Activated gamma-delta T cell (primary cell): ENCODE data around the gene HSPA14.
A peak's percentile ranks its signal among the peaks of the same experiment; 100 is the strongest.
"Not testable (repeated sequence)": the region's sequence is repeated elsewhere in the genome, so short reads cannot be mapped to it uniquely, and the experiment has no call there.

Experiments
- DNase-seq: peaks from one replicate; lab custom pipeline; 2025; lab: John Stamatoyannopoulos, UW
- total RNA-seq, 2 donors: gene quantifications; one replicate each; lab custom pipeline; 2026; lab: John Stamatoyannopoulos, UW

Gene HSPA14, protein sequence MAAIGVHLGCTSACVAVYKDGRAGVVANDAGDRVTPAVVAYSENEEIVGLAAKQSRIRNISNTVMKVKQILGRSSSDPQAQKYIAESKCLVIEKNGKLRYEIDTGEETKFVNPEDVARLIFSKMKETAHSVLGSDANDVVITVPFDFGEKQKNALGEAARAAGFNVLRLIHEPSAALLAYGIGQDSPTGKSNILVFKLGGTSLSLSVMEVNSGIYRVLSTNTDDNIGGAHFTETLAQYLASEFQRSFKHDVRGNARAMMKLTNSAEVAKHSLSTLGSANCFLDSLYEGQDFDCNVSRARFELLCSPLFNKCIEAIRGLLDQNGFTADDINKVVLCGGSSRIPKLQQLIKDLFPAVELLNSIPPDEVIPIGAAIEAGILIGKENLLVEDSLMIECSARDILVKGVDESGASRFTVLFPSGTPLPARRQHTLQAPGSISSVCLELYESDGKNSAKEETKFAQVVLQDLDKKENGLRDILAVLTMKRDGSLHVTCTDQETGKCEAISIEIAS
- total RNA-seq = 25.8 to 29.9 reads per million in 2 donors

DNA sequence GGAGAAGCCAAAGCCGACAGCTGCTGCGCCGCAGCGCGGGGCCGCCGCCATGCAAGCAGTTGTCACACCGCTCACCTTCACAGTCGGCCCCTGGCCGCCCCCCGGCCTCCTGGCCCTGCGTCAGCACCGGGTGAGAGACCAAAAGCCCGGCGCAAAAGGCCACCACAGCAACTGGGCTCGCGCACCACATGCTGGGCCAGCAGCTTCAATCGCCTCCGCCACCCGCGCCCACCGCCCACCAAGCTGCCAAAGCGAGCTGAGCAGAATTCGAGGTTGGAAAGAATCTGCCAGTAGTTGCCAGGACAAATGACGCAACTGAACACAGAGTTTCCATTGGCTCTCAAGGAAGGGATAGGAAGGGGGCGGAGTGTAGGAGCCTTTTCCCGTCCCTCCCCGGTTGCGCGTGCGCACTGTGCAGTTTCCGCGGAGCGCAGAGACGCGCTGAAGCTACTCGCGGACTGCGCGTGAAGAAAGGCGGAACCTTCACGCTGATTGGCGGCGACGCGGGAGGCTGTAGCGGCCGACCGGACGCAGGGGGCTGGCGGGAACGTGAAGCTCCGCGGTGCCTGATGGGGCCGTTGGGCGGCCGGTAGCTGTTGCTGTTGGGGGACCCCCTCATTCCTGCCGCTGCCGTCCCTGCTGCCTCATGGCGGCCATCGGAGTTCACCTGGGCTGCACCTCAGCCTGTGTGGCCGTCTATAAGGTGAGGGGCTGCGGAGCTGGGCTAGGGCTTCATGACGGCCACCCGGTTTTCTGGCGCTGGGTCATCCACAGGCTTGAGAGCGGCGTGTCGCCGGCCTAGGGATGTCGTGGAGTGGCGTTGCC lies at the start of gene HSPA14, which contains the start of the genes CDNF and MSANTD7:
Gene HSPA14, plus strand, starts transcription at position 550 of the 825 bp plus-strand sequence. Its CDS starts 97 bp downstream, at position 647.
Gene CDNF, minus strand, starts transcription at position 281 of the 825 bp plus-strand sequence. Its CDS starts 91 bp downstream, at position 190.
Gene MSANTD7, plus strand, starts transcription at position 550 of the 825 bp plus-strand sequence. CDS start 3,979 bp downstream, outside the sequence.
- DNase-seq = peak; percentile 99

GRCh38 chr10:14798636-14799035 lies 39.5 kb upstream of the HSPA14 start:
- DNase-seq = no peak

DNA sequence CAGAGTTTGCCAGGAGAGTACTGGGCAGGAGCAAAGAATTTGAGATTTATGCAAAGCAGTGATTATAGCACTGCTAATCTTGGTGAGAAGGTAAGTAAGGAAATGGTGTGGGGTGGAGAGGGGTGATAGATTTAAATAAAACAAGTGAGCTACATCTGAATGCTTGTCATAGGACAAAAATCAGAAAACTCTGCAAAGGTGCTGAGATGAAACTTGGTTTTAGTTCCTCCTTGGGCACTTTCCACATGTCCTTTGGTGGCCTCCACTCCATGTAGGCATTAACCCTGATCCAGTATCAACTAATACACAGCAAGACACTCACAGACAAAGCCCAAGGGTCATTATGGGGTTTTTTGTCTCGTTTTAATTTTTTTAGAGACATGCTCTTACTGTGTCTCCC lies 37.7 kb upstream of the HSPA14 start:
- DNase-seq = no peak

DNA sequence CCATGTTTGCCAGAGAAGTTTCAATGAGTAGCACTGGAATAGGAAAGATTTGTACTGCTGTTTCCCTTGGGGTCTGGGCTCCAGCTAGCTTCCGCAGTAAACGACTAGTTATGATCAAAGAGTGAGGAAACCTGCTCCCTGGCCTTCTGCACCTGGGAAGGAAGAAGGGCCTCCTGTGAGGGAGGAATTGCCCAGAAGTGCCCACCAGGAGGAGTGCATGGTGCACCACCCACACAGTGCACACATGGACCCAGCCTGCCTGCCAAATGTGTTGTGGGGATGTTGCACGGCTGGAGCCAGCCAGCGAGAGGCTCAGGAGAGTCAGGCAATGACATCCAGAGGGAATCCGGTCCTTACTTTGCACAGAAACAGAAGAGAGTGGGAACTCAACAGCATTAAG lies 36.4 kb upstream of the HSPA14 start:
- no peak for DNase-seq

GRCh38 chr10:14803827-14804226 lies 34.3 kb upstream of the HSPA14 start:
- DNase-seq = no peak

GRCh38 chr10:14806318-14806717 lies 31.8 kb upstream of the HSPA14 start:
- DNase-seq = no peak

- no peak for DNase-seq
Observed at GRCh38 chr10:14810969-14811953, 26.8 kb upstream of the HSPA14 start.

DNA sequence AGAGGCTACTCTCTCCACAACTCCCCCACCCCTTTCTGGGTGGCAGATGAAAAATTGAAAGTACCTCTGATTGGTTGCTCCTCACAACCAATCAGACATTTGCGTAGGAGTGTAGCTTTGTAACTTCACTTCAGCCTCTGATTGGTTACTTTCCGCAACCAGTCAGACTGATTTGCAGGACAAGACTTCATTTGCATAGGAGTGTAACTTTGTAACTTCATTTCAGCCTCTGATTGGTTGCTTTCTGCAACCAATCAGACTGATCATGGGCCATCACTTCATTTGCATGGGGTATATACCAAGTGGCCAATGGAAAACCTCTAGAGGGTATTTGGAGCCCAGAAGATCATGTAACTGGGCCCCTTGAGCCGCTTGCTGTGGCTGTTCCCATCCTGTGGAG lies 25.8 kb upstream of the HSPA14 start:
- no peak for DNase-seq

- DNase-seq = no peak
Observed at GRCh38 chr10:14815681-14816080, 22.4 kb upstream of the HSPA14 start.

GRCh38 chr10:14816717-14817116 lies 21.4 kb upstream of the HSPA14 start:
- DNase-seq = not testable (repeated sequence)

- DNase-seq = no peak
Observed at GRCh38 chr10:14820010-14820774, 17.9 kb upstream of the HSPA14 start.

DNA sequence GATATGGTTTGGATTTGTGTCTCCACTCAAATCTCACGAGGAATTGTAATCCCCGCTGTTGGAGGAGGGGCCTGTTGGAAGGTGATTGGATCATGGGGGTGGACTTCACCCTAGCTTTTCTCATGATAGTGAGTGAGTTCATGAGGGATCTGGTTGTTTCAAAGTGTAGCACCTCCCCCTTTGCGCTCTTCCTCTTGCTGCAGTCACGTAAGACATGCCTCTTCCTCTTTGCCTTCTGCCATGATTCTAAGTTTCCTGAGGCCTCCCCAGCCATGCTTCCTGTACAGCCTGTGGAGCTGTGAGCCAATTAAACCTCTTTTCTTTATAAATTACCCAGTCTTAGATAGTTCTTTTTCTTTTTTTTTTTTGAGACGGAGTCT lies 17.3 kb upstream of the HSPA14 start:
- no peak for DNase-seq

DNA sequence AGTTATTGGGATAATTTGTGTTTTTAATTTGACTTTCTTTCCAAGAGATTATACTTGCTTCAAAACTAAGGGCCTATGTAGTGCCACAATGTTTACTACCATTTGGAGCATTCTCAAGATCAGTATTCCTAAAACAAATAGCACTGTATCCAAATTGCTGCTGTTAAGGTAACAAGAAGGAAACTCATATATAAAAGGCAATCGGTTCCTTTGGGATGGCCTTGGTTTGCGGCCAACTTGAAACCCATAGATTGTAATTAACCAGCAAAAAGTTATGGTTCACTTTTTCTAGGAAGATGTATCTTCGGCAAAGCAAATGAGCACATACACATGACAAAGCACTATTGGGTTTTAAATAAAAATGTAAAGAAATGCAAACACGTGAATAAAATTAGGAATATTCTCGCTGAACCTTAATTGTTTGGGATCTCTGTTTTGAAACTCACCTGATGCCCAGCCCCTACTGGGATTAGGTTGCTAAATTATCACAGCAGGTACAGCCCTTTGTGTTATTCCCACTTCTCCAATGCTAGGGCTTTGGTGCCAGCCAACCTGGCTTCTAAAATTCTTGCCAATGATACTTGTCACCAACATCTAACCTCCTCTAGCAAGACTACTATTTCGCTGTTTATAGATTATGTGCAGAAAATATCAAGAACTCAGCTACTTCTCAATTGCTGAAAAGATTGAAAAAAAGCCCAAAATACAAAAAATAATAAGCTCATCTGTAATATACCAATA lies 16.3 kb upstream of the HSPA14 start:
- no peak for DNase-seq

DNA sequence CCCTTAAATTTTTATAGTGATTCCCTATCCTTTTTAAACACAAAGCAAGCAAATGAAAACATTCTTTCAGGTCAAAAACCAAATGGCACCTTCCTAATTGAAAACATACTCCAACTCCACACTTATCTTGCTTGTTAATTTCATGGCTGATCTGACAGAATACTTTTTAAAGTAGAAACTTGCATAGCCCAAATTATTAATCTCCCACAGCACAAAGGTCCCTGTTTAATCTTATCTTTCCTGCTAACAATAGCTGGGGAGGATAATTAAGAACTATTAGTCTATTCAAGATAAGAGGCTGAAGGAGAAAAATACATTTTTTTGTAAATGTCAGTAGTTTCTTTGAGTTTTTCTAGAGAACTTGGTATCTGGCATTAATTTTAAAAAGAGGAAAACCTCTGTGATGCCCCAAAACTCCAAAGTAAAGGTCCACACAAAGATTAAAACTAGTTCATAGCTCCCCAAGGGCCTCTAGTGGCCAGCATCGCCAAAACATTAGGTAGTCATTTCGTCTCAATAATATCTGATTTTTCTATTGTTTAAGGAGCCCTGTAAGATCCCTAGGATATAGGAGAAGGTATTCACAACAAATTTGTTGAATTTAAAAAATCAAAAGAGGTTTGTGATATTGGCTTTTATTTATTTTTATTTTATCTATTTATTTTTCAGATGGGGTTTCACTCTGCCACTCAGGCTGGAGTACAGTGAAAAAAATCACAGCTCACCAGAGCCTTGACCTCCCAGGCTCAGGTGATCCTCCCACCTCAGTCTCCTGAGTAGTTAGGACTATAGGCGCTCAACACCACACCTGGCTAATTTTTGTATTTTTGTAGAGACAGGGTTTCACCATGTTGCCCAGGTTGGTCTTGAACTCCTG lies 15.0 kb upstream of the HSPA14 start:
- DNase-seq = no peak

GRCh38 chr10:14823966-14824365 lies 14.1 kb upstream of the HSPA14 start:
- DNase-seq = no peak

DNA sequence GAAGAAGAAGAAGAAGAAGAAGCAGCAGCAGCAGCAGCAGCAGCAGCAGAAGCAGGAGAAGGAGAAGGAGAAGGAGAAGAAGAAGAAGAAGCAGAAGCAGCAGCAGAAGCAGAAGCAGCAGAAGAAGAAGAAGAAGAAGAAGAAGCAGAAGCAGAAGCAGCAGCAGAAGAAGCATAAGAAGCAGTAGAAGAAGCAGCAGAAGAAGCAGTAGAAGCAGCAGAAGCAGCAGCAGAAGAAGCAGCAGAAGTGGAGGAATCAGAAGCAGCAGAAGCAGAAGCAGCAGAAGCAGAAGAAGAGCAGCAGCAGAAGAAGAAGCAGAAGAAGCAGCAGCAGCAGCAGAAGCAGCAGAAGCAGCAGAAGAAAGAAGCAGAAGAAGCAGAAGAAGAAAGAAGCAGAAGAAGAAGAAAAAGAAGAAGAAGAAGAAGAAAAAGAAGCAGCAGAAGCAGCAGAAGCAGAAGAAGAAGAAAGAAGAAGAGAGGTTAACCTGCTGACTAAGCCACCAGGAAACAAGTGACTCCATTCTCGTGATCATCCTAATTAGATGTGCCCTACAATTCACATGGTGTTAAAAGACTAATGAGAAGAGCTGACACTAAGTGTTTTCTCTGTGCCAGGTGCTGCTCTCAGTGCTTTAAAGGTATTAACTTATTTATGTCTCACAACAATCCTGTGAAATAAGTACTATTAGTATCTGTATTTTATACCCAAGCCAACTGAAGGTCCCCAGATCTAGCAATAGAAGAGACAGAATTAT lies 11.9 kb upstream of the HSPA14 start:
- DNase-seq = no peak

GRCh38 chr10:14833106-14833505 lies 5.0 kb upstream of the HSPA14 start:
- DNase-seq = no peak

GRCh38 chr10:14836208-14836607 lies 1.9 kb upstream of the HSPA14 start:
- no peak for DNase-seq
